Frontal cortex (tissue), 4 donors: ENCODE results near the gene SMARCB1. TPM values are rescaled to one million over a fixed set of nuclear protein-coding genes. Genes with fewer than 3 reads are reported as not detected.
A peak's percentile ranks its signal among the peaks of the same experiment; 100 is the strongest.

Experiments used
- DNase-seq, 2 donors: peaks; one replicate each; pipeline ENCODE4 v3.0.0; 2012; ENCODE audit warnings: low spot score in 2 of 2
- FAIRE-seq: peaks from 2 replicates; lab custom pipeline; 2012; peaks lifted over from hg19 to GRCh38; lab: Jason Lieb, UNC
- total RNA-seq: library from RNA; depleted of rRNA; stranded (reverse); fragments of >200 nt; gene quantifications from one replicate; pipeline ENCODE4 v1.2.3, GENCODE V29; 2014
- donor health status: control.
- donor health status: control.
- donor health status: control.

SMARCB1 gene
- total RNA-seq, 1 donor from 2014 or later, result 25.7 TPM

DNA sequence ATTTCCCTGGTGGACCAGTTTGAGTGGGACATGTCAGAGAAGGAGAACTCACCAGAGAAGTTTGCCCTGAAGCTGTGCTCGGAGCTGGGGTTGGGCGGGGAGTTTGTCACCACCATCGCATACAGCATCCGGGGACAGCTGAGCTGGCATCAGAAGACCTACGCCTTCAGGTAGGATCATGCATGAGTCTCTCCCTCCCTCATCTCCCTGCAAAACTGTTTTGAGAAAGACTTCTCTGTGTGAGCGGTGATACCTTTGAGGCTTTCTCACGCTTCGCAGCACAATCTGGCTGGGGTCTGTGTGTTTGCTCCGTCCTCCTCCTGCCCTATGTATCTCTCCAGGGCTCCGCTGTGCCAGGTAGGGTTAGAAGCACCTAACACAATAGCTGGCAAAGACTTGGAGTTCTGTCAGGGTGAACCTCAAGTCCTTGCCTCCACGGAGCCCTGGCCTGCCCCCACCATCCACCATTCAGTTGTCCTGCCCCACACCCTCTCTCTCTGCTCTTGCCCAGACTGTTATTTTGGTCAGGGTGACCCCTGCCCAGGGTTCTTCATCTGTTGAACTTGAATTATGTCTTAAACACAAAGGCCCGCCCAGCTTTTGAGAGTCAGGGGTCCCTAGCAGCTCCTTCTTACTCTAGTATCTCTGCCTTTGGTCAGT is 38.6 kb downstream of the SMARCB1 start:
- no peak for FAIRE-seq
- DNase-seq, result no peak

DNA sequence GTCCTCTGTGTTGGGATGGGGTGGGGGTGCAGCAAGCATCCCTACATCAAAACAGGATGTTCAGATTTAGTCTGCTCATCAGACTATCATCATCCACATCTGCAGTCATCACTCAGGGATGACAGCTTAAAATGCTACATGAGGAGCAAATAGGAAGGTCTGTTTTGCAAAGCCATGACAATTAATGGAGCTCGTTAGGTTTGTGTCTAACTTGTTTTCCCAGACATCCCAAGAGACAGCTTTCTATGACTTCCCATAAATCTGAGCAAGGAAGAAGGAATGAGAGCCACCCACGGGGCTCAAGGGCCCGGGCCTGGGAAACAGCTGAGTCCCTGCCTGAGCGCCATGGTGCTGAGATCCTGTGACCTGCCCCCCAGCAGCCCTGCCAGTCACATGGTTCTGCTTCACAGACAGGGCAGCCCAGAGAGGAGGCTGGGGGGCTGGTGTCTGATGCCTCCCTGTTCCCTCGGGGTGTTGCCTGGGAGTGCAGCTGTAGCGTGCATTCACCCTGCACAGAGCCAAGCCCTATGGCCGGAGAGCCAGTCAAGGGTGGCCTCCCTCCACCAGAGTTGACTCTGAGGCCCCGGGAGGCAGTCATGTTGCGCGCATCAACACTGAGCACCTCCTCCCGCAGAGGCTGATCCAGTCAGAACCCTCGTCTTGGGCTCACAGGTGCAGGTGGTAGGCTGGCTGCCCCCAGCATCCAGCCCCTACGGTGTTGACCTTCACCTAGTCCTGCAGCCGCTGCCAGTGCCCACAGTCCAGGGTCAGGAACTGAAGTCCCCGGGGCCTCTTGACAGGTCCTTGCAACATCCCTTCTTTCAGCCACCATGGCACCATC is 40.0 kb downstream of the SMARCB1 start:
- FAIRE-seq (no peak), DNase-seq (no peak)

DNA sequence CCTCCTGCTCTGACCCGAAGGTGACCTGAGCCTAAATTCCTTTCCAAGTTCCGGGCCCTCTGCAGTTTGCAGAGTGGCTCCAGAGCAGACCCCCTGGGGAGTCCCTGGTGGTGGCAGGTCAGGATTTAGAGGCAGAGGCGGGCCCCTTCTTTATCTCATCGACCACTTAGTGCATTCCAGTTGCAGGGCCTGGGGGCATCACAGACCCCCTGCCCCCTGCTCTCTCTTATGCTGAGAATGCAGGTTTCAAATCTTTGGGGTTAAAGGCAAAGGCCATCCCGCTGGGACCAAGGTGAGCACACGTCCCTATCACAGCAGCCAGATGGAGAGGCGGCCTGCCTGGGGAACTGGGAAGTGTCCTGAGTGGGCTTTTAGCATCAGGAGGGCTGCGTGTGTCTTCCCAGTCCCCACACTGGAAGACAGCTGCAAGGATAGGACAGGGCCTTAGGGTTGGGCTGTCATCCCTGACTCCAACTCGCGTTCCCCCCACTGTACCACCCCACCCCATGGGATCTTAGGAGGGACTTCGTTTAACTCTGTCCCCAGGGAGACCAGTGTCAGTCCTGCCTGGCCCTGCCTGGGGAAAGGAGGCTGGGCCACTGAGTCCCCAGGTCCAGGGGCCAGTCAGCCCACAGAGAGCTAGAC is 40.7 kb downstream of the SMARCB1 start:
- DNase-seq (no peak), FAIRE-seq (no peak)

DNA sequence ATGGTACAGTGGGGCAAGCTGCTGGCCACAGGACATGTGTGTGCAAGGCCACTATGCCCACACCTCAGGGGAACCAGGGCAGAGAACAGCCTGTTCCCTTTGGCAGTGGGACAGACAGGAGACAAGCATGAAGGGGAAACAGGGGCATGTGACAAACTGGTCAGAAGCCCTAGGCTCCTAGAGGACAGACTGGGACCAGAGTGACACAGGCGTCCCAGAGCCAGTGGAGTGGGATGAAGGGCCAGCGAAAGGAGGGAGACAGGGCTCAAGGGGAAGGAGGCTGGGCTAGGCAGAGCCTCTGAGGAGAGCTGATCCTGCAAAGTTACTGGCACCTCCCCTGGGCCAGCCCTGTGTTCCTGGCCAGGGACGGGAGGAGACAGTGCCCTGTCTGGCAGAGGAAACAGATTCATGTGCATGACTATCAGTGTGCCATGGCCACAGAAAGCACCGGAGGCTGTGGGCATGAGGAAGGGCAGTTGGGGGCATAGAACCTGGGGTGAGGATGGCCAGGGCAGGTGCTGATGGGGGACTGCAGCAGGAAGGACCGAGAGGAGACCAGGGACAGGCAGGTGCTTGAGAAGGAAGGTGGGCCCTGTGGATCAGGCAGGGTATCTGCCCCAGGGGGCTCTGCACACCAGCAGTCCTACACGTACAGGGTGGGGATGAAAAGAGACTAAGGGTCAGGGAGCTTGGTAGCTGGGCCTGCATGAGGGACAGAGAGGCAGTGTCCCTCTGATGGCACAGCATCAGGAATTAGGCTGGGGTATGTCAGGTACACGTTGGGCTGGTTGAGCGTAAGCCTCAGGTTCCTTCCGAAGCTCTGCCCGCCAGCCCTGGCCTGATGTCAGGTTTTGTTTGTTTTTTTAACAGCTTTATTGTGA is 42.3 kb downstream of the SMARCB1 start:
- FAIRE-seq (no peak), DNase-seq (no peak)

DNA sequence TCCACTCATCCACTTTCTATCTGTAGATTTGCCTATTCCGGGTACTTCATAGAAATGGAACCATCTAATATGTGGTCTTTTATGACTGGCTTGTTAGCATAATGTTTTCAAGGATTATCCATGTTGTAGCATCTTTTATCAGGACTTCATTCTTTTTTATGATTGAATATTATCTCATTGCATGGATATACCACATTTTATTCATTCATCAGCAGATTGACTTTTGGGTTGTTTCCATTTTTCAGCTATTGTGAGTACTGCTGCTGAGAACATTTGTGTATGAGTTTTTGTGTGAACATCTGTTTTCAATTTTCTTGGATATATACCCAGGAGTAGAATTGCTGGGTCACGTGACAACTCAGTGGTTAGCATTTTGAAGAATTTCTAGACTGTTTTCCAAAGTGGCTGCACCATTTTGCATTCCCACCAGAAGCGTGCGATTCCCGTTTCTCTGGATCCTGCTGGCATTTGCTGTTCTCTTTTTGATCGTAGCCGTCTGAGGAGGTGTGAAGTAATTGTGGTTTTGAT is 43.1 kb downstream of the SMARCB1 start:
- DNase-seq (no peak), FAIRE-seq (no peak)

DNA sequence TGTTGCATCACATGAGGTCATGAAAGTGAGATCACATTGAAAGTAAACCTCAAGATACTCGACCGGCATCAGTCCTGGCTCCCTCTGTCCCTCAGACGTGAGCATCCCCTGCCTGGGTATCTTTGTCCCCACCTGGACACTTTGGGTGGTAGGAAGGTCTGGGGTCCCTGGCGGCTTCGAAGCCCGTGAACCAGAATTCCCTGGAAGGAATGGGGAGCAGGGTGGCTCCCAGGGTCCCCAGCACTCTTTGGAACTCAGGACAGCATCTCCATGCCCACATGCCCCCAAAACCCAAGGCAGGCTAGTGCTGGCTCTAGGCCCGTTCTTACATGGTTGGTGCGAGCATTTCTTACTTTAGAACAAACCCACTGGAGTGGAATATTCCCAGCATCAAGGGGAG is 44.5 kb downstream of the SMARCB1 start:
- FAIRE-seq (no peak), DNase-seq (no peak)

DNA sequence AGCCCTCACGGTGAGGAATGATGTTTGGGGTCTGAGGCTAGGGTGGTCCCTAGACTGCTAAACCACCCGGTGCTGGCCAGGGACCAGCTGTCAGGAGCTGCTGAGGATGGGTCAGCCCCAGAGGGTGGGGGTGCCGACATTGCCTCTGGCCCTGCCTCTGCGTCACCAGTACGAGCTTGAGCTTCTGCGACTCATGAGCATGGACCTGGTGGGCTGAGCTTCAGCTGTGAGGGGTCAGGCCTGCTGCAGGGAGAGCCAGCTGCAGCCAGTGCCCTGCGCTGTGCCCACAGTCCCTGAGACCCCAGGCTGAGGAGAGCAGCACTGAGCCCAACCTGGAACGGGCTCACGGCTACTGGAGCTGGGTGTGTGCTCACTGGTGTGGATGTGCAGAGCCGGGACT is 45.0 kb downstream of the SMARCB1 start:
- no peak for FAIRE-seq

DNA sequence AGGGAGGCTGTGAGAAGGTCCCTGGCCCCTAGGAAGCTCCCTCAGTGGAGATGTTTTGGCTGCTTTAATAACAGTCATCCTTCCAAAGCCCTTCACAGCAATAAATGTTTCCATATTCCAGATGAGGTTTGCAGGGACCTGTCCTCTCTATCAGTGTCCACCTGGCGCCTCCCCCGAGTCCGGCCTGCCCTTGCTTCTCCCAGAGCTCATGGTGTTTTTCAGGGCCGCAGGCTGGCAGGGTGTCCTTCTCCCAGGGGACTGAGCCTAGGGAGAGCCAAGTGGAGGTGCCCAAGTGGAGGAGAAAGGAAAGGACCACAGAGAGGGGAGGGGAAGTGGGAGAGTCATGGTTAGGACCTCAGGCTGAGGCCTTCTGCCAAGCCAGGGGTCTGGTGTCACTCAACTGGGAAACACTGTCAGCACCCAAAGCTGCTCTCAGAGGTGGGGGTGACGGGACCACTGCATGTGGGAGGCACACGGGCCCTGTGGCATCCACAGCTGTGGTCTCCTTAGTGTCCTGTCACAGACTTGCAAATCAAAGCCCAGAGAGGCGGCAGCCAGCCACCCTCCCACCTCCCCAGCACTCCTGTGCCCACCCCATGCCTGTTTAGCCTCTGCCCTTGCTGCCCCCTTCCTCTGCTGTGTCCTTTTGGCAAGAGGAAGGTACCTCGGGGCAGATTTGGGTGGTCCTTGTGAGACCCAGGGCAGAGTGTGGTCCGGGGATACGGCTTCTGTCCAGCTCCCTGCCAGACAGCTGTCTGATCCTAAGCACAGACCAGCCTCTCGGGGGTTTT is 45.7 kb downstream of the SMARCB1 start:
- FAIRE-seq (no peak), DNase-seq (no peak)

More for the DNA sequence above, 45.0 kb downstream of the SMARCB1 start:
- DNase-seq, result no peak

DNA sequence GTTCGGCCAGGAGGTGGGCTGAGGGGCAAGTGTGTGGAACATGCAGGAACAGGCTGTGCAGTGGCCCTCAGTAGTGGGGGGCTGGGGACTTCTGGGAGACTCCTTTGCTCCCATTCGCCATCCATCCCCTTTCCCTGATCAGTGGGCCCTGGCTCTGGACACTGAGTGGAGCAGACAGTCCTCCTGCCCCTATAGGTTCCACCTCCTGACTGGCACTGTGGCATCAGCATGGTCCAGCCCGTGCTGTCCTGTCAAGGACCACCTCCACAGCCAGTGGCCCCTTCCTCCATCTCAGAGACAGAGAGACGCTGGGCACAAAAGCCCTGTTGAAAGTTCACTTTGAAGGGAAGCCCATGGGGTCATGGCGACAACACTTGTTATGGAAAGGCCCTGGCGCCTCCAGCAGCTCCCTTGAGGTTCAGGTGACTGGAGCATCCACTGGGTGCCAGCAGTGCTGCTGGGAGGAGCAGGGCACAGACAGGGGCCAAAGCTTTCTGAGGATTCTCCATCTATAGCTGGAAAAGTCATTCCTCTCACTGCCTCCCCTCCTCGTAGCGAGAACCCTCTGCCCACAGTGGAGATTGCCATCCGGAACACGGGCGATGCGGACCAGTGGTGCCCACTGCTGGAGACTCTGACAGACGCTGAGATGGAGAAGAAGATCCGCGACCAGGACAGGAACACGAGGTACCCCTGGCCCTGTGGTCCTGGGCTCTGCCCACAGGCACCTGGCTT is 46.4 kb downstream of the SMARCB1 start:
- no peak for FAIRE-seq
- no peak for DNase-seq

DNA sequence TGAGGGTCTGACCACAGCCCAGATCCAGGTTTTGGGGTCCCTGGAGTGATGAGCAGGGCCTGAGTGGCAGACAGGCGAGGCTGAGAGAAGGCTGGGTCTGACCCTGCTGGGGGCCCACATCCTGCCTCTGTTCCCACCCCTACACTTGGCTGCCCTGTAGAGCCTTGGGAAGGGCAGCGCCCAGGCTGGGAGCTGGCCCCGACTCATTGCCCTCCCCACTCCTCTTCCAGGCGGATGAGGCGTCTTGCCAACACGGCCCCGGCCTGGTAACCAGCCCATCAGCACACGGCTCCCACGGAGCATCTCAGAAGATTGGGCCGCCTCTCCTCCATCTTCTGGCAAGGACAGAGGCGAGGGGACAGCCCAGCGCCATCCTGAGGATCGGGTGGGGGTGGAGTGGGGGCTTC is 47.1 kb downstream of the SMARCB1 start:
- no peak for FAIRE-seq
- no peak for DNase-seq

DNA sequence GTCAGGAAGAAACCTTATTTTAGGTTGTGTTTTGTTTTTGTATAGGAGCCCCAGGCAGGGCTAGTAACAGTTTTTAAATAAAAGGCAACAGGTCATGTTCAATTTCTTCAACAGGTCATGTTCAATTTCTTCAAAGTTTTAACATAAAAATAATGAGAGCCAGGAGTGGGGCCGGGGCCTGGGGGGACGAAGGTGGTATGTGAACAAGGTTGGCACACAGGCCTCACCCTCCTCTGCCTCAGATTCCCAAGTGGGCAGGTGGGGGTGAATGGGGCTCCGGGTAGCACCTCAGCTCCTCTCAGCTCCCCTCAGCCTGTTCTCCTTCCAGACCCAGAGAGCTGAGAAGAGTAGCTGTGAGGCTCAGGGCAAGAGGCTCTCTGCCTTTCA is 47.6 kb downstream of the SMARCB1 start:
- FAIRE-seq, result no peak
- no peak for DNase-seq

DNA sequence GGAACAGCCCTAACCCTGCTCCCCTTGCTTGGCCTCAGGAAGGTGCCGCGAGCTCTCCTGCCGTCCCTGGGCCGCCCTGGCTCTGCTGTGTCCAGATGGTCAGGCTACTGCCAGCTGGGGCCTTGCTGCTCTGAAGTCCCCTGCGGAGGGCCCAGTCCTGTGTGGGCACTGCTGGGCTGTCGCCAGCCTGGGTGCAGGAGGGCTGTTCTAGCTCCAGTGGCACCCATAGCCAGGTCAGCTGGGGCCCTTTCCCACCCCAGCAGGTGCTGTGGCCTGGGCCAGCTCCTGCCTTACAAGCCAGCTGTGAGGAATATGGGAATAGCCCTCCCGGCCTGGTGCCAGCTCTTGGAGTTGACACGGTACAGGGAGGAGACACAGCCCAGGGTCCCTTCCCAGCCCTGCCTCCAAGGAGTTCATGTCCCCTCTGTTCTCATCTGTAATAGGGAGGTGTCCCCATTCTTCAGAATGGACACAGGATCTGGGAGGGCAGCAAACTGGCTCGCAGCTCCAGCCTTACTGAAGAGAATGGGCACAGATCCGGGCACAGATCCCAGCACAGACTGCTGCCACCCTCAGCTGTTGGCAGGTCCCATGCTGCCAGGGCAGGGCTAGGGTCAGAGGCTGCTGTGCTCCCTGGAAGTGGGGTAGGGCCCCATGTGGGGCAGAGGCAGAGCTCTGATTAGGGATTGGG is 48.2 kb downstream of the SMARCB1 start:
- no peak for FAIRE-seq
- DNase-seq, result peak in 1 of 2 donors; percentile 63

DNA sequence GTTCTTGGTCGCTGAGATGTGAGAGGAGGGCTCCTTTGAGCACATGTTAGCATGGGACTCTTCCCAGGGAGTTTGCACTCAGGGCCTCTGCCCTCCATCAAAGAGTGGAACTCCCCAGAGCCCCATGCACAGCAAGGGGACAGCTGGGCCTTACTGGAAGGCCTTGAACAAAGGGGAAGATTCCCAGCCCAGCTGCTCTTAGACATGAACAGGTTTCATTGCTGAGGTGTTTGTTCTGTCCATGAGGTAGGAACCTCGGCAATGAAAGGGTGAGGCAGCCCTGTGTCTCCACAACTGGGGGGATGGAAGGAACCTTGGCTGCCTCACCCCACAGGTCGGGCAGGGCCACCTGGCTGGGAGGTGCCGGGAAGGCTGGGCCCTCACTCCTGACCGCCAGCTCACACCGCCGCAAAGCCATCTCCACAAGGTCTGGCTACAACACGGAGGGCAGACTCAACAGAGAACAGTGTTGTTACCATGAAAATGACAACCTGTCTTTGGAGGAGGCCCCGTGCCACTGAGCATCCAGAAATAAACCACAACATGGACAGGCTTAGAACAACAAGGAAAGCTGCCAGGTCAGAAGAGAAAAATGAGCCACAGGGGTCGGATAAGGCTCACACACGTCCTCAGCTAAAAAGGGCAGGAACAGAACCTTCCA is 48.8 kb downstream of the SMARCB1 start:
- no peak for FAIRE-seq
- no peak for DNase-seq

DNA sequence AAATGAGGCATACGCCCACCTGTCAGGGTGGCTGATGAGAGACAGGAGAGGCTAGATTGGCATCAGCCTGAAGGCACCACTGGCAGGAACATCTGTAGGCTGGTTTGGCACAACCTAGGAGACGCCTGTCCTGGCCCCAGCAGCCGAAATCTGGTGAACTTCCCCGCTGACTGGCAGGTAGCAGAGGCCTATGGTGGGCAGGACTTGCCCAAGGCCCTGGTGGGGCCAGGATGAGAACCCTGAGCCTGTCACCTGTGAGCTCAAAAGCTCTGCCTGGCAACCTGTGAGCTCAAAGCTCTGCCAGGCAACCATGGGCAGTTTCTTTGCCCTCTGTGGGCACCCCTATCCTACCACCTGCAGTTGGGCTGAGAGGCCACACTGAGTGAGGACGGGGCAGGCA is 49.5 kb downstream of the SMARCB1 start:
- DNase-seq, result no peak
- FAIRE-seq, result no peak

DNA sequence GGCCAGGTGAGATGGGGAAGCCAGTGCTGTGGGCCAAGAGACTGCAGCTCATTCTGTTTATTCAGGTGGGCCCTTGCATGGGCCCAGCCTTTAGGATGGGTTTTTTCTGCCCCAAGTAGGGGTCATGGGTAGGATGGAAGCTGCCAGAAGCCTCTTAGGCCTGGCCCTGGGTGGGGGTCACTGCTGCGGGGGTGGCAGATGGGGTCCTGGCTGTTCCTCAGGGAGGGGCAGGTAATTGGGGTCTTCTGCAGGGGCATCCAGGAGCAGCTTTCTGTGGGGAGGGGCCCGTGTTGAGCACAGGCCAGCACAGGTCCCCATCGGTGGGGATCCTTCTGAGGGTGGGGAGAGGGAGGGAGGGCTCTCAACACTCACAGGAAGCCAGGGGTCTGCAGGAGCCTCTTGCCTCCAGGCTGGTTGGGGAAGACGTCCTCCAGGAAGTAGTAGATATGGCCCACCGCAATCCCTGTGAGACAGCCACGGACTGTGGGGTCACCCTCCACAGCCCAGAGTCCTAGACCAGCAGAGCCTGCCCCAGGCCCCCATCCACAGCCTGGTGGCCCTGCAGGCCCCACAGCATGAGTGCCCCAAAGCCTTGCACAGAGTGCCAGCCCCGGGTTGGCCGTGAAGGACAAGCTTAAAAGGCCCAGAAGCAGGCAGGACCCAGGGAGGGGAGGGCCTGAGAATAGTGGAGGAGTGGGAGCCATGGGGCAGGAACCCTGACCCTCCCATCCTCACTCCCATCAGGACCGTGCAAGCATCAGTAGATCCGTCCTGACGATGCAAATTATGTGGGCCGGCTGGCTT is 50.1 kb downstream of the SMARCB1 start:
- DNase-seq (no peak), FAIRE-seq (no peak)

DNA sequence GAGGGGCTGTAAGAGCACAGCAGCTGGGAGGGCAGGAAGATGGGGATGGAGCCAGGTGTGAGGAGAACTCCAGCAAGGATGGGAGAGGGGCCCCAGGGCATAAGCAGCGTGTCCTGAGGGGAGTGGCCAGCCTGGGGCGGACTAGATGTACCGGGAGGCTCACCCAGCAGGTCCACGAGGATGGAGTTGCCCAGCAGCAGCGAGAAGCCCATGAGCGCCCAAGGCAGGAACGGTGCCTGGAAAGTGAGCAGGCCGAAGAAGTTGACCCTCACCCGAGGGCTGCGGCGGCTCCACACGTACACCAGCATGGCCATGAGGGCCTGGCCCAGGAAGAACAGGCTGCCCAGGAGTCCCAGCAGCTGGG is 50.7 kb downstream of the SMARCB1 start:
- FAIRE-seq (no peak), DNase-seq (no peak)
